Stimulated activated CD4-positive, alpha-beta T cell treated with anti-CD3 and anti-CD28 coated beads, Interleukin-1b, Interleukin-23, amount 100 ng/mL, for 24 hours (primary cell): ENCODE data around the gene CELA1.

Experiments used
- DNase-seq, 4 experiments: peaks; one replicate each; pipeline ENCODE4 v3.0.0-alpha.2; 2020; ENCODE audit warnings: low read depth in 4 of 4, low spot score in 1 of 4

Gene CELA1

DNA sequence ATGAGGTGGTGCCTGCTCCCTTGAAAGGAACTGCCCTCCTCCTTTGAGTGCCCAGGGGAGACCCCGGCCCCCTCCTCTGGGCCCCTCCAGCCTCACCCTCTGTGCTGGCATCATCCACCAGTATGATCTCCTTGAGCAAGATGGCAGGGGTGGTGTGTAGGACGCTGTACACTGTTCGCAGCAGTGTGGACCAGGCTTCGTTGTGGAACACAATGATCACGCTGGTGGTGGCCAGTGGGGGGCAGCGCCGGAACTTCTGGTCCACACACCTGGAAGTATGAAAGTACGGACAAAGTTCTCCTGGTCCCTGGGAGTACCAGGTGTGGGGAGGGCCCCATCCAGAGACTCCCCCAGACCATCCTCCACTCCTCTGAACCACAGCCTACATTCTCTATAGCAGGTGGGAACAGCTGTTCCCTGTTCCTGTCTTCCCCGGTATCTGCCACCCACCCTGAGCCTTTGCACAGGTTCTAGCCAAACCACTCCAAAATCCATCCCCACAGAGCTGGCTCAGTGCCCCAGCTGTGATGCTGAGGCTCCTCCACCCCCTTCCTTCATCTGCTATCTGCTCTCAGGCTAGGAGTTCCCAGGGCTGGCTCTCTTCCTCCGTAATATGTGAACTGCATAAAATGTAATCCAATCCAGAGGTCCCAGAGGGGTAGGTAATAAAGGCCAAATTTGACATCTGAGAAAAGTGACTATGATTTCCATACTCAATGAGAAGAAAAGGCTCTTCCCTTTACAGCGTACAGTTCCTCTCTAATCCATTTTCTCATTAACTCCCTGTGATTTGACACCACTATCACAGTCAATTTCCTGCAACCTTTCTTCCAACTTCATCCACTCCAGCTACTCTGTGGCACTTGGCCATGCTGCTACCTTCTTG lies 30.9 kb upstream of the CELA1 start:
- DNase-seq: no peak

DNA sequence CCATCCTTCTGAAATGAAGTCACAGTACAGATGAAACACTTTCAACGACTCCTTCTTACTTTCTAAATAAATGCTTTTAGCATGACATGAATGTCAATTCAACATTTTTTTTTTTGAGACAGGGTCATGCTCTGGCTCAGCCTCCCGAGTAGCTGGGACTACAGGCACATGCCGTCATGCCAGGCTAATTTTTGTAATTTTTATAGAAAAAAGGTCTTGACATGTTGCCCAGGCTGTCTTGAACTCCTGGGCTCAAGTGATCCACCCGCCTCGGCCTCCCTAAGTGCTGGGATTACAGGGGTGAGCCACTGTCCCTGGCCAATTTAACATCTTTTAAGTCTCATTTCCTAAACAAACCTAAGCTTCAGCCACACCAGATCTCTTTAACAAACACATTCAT lies 28.4 kb upstream of the CELA1 start:
- no peak for DNase-seq

DNA sequence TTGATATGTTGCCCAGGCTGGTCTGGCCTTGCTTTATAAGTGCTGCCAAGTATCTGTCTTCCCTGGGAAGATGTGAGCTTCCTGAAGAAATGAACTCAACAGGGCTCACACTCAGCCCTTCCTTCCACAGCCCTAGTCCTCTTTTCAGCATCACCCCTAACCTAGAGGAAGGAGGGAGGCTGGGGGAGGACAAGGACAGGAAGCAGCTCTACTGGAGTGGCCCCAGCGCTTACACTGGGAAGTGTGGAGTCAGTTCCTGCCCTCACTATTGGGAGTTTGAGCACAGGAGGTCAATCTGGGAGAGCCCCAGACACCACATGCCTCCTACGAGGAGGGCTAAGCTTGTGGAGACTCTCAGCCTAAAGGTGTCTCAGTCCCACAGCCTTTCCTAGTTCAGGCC lies 27.9 kb upstream of the CELA1 start:
- no peak for DNase-seq

DNA sequence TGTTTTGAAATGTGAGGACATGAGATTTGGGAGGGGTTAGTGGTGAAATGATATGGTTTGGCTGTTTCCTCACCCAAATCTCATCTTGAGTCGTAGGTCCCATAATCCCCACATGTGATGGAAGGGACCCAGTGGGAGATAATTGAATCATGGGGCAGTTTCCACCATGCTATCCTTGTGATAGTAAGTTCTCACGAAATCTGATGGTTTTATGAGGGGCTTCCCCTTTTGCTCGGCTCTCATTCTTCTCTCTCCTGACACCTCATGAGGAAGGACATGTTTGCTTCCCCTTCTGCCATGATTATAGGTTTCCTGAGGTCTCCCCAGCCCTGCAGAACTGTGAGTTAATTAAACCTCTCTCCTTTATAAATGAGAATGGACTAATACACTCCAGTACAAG lies 26.7 kb upstream of the CELA1 start:
- DNase-seq: no peak

DNA sequence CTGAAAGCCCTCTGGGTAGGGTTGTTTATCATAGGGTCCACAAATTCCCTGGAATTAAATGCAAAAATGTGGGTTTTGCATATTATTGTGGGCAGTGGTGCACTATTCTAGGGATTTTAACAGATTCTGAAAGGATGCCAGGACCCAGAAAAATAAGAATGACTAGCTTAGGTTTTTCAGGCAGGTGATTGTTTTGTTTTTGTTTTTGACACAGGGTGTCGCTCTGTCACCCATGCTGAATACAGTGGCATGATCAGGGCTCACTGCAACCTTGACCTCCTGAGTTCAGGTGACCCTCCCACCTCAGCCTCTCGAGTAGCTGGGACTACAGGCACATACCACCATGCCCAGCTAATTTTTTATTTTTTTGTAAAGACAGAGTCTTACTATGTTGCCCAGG lies 25.5 kb upstream of the CELA1 start:
- no peak for DNase-seq

DNA sequence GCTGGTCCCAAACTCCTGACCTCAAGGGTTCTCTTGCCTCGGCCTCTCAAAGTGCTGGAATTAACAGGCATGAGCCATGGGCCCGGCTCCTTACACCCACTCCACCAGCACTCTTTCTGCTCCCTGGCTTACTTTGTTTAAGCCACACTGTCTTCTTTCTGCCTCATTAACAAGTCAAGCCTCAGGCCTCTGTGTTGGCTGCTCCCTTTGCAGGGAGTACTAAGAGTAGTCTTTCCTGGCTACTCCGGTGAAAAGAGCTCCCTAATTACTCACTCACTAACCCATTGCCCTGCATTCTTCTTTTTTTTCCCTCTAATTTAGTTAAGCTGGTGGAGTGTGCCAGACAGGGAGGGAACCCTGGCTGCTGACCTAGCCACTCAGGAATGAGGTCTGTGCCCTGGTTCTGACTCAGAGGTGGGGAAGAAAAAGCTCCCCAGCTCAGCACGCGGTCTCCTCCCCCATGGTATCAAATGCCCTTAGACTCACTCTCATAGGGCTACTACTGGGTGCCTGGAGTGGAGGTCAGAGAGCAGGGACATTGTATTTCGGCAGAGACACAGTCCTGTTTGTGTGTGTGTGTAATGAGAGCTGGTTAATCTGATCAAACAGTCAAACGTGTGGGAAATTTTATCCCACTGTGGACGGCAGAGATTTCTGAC lies 24.9 kb upstream of the CELA1 start:
- DNase-seq: no peak

DNA sequence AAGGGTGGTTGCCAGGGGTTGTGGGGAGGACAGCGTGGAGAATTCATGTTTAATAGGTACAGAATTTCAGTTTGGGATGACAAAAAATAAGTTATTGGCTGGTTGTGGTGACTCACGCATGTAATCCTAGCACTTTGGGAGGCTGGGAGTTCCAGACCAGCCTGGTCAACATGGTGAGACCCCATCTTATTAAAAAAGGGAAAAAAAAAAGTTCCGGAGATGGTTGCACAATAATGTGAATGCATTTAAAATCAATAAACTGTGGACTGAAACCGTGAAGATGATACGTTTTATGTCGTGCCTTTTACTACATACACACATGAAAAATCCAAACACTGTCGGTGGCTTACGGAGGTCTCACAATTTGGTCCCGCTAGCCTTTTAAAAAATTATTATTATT lies 24.2 kb upstream of the CELA1 start:
- no peak for DNase-seq

DNA sequence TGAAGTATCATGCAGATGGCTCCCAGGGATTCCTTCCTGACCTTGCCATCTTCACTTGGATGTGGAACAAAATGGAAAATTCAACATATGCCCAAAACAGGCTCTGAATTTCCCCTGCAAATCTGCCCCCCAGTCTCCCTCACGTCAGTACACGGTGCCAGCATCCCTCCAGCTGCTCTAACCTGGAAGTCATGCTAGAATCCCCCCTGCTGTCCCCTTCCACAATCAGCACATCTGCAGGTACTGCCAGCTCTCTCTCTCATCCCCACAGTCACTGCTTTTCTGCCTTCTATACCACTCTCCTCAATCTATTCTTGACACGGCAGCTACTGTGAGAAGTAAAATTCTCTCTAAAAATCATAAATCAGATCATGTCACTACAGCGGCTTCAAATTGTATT lies 23.1 kb upstream of the CELA1 start:
- no peak for DNase-seq

DNA sequence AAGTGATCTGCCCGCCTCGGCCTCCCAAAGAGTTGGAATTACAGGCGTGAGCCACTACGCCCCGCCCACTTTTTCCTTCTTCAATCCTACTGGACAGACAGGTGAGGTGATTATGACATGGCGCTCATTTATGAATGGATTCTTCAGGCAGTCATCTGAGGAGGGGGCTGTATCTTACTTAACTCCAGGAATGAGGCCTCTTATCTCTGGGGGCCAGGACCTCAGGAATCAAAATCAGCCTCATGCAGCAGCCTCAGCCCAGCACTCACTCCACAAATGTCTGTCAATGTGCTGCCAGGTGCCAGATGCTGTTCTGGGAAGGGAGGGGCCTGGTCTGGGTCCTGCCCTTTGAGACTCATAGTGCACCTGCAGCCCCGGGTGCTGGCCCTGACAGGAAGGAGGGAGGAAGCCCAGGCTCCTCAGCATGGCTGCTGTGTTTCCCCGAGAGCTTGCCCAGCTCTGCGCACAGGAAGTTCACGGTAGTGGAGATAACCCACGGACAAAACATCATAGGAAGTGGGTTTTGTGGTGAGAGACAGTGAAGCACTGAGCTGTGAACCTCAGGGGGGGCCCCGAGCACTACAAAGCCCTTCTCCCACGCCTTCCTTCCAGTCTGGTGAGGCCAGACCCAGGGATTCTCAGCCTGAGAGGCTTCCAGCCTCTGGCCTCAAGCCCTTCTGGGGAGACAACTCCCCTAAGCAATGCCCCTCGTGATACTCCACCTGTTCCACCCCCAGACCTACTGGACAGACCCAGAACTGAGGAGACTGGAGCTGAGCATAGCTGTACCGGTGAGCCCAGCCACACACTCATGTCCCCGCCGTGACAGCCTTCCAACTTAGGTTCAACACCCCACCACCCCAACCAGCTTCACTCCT lies 22.4 kb upstream of the CELA1 start:
- DNase-seq: peak; percentile 44 to 82 (median 62)

DNA sequence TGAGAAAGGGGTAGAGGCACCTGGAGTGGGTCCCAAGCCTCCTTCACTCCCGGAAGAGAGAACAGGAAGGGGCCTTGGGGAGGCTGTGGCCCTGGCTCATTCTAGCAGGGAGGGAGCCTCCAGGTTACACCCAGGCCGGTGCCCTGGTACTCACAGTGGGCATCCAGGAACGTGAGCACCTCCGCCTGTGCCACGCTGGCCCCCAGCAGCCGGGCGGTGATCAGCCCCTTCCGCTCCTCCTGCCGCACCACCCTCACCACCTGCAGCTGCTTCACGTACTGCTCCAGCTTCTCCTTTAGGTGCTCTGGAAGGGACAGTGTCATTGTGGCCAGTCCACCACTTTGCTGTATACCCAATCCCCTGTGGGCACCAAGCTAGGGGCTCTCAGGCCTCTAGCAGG lies 18.8 kb upstream of the CELA1 start:
- DNase-seq: no peak

DNA sequence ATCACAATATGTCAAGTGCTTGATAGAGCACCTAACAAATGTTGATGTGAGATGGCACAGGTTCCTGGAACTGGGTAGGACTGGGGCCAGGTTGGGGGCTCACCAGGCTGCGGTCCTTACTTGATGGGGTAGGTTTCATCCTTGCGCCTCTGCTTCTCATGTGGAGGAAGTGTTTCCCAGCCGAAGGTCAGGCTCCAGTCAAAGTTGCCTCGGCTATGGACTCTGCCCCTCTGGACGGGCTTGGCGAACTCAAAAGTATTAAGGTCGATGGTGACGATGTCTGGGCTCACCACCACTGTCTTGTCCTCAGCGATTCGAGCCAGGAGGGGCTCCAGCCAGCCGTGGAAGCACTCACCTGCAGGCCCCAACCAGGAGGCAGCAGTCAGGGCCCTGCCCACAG lies 17.5 kb upstream of the CELA1 start:
- no peak for DNase-seq

DNA sequence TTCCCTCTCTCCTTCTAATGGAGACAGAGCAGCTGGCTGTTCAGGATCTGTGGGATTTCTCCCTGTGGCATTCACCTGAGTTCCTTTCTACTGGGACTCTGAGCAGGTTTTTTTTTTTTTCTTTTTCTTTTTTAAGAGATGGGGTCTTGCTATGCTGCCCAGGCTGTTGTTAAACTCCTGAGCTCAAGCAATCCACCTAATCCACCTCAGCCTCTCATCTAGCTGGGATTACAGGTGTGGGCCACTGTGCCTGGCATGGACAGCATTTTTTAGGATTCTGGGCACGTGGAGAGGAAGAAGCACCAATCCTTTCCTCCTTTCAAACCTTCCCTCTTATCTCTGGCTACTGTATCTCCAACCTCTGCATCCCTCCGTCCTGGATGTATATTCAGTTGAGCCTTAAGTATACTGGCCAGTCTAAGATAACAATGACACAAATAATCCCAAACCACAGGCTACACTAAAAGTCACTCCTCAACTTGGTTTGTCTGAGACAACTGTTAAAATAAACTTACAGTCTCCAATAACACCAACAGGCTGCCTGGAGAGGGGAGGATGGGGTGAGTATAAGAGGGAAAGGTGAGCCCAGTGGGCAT lies 16.4 kb upstream of the CELA1 start:
- no peak for DNase-seq

DNA sequence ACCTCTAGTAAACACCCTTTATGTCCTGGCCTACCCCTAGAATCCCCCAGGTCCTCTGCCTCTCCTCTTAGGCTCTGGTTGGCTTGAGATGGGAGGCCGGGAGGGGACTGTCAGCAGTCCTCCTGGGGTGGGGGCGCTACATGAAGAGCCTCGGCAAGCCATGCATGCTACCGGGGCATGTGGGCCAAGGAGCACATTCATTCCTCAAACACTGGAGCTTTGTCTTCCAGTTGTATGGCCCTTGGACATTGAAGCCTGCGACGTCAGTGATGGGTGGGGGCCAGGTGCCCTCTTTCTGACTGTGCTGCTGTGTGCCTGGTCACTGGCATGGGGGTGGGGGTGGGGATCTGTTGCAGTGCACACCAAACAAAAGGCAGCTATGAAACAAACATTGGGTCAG lies 15.8 kb upstream of the CELA1 start:
- no peak for DNase-seq

DNA sequence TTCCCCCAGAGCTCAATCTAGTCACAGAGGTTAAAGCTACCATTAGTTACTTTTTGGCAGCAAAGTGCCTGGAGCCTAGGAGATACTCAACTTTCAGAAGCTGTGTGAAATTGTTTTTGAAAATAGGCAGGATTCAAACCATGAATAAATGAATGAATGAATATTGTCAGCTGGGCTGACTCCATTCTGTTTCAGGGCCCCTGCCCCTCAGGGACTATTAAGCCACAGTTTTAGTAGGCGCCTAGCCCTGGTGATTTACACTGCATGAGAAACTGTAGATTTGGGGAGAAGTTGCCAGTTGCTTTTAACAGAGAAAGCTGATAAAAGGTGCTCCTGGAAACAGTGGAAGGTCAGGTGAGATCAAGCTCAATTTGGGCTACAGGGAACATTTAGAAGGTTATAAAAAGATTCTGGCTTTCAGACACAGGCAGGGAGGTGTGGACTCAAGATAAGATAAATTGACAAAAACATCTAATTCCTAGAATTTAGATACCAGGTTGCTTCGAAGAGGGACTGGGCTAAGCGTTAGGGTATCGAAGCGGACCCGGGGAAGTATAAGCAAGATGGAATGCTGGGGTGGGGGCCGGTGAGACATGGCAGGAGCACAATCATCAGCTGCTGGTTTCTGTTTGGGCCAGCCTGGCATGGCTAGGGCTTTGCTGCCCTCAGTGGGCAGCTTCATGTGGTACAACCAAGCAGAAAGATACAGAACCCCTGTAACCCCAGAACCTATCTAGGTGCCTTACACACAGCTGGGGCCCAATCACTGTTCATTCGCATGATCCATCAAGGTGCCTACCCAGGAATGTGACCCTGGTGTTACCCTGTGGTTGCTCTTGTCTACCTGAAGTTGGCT lies 14.9 kb upstream of the CELA1 start:
- no peak for DNase-seq

DNA sequence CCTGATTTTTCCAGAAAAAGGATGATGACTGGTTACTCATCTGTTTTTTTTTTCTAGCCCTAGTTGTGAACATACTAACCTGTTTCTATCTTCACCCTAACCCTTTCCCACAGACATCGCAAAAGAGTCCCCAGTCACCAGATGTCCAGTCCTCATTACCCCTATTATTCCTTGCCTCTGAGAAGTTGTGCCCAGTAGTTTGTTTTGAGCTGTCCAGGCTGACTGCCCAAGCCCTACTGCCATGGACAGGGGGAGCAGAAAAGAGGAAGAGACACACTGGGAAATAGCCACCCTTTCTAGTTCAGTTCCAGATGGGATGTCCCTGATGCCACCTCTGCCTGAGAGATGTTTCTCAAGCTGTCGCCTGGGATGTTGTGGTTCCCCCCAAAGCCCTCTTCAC lies 13.8 kb upstream of the CELA1 start:
- no peak for DNase-seq

DNA sequence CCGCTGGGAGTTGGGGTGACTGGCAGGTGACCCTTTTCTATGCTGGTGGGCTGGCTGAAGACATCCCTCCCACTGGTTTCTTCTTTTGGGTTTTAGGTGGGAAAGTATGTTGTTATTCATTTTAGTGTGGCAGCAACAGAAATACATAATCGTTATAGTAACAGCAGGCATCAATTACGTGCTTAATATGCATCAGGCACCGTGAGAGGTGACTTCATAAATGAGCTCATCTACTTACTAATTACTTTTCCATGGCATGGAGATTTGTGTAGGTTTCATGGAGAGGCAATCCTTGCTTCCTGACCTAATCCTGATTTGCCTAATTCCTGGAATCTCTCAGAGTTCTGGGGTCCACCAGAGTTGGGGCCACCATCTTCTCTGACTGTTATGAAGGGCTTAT lies 13.4 kb upstream of the CELA1 start:
- no peak for DNase-seq

DNA sequence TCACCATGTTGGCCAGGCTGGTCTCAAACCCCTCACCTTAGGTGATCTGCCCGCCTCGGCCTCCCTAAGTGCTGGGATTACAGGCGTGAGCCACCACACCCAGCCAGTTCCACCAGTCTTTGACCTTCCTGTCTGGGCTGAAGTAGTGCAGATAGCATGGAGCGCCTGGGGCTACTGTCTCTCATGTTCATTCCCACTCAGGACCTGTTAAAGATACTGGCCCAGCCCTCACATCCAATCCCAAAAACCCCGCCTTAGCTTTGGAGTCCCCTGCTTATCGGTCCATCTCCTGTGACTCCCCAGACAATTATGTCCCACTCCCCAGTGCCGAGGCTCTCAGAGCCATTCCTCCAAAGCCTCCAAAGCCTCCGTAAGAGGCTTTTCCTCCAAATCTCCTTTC lies 12.0 kb upstream of the CELA1 start:
- DNase-seq: no peak

DNA sequence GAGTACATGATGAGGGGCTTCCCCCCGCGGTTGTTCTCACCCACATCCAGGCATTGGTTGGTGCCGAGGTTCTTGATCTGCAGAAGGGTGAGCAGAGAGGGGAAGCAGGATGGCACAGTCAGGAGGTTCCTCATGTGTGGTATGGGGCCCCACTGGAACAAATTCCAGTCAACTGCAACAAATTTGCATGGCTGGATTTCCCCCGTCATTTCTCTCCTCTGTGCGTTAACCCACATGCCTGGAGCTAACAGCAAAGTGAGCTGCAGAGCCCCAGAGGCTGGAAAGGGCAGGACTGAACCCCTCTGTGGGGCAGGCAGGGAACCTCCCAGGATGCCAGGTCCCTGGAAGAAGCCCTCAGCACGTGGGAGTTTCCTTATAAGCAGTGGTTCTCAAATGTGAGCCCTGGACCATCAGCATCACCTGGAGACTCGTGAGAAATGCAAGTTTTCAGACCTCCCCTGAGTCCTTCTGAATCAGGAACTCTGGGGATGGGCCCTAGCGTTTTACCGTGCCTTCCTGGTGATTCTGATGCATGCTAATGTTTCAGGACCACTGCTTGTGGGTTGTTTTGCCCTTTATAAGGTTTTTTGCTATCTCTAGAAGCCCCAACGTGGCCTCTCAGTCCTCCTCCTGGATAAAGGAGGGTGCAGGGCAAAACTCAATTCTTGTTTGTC lies 11.0 kb upstream of the CELA1 start:
- peak in 1 of 4 experiments; percentile 10 for DNase-seq

DNA sequence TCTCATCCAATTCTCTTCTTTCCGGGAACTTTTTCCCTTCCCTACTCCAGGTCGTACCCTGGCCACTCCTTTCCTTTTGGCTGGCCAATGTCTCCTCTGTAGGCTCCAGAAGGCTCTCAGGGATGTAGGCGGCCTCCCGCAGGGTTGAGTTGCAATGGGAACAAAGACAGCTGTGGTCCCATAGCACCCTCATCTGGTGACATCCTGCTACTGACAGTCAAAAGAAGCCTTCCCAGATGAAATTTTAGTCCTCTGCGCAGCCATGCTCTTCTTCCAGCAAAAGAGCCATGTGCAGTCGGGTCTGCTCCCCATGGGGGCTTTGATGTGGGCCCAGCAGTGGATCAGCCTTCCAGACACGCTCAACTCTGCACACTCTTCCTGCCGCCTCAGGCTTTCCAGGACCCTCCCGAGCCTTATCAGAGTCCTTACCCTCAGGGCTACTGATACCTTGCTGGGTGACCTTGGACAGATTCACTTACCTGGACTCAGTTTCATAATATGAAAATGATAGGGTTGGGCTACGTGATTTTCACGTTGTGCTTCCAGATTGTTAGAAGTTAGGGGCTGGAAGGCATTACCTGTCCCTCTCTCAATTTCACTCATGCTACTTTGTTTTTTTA lies 5.5 kb upstream of the CELA1 start:
- peak in 1 of 4 experiments; percentile 26 for DNase-seq
